GM23248 (cell line): Measurements from ENCODE around the gene SMIM28. TPM values are rescaled to one million over a fixed set of nuclear protein-coding genes. Genes with fewer than 3 reads are reported as not detected.

Experiments
- DNase-seq: peaks from one replicate; pipeline ENCODE4 v3.0.0-alpha.2; 2015
- H2AFZ ChIP-seq: fragments of 200-600 bp; sonication (generic); 2 replicates; pipeline ENCODE4 v1.6.1; 2016; ENCODE audit warnings: antibody characterized with exemption
- H3F3A ChIP-seq: fragments of 200-600 bp; sonication (generic); 2 replicates; pipeline ENCODE4 v1.6.1; 2016; ENCODE audit warnings: mild to moderate bottlenecking, antibody characterized with exemption, mixed run types; ENCODE audit not compliant: insufficient read depth
- H3K27ac ChIP-seq: fragments of 200-600 bp; sonication (generic); 2 replicates; pipeline ENCODE4 v1.5.1; 2016; ENCODE audit warnings: mild to moderate bottlenecking
- H3K27me3 ChIP-seq: fragments of 200-600 bp; sonication (generic); replicated peaks from 2 replicates; pipeline ENCODE4 v1.6.1; 2016; ENCODE audit warnings: mild to moderate bottlenecking; ENCODE audit not compliant: insufficient read depth
- H3K36me3 ChIP-seq: fragments of 200-600 bp; sonication (generic); 2 replicates; pipeline ENCODE4 v1.6.1; 2016; ENCODE audit warnings: low read depth, mild to moderate bottlenecking
- H3K4me1 ChIP-seq: fragments of 200-600 bp; sonication (generic); 2 replicates; pipeline ENCODE4 v1.6.1; 2016; ENCODE audit warnings: mild to moderate bottlenecking; ENCODE audit not compliant: insufficient read depth
- H3K4me2 ChIP-seq: fragments of 200-600 bp; sonication (generic); one replicate; pipeline ENCODE4 v1.6.1; 2016; ENCODE audit warnings: mild to moderate bottlenecking; ENCODE audit not compliant: unreplicated experiment
- H3K4me3 ChIP-seq: fragments of 200-600 bp; sonication (generic); 2 replicates; pipeline ENCODE4 v1.5.1; 2016; ENCODE audit warnings: mild to moderate bottlenecking
- H3K79me2 ChIP-seq: fragments of 200-600 bp; sonication (generic); 2 replicates; pipeline ENCODE4 v1.6.1; 2016; ENCODE audit warnings: mild to moderate bottlenecking; ENCODE audit not compliant: insufficient read depth
- H3K9ac ChIP-seq: fragments of 200-600 bp; sonication (generic); 2 replicates; pipeline ENCODE4 v1.6.1; 2016; ENCODE audit warnings: mild to moderate bottlenecking
- H3K9me2 ChIP-seq: fragments of 200-600 bp; sonication (generic); 2 replicates; pipeline ENCODE4 v1.6.1; 2016; ENCODE audit warnings: mixed run types, mild to moderate bottlenecking, moderate library complexity; ENCODE audit not compliant: insufficient read depth
- H3K9me3 ChIP-seq: fragments of 200-600 bp; sonication (generic); one replicate; pipeline ENCODE4 v1.6.1; 2017; ENCODE audit warnings: low read depth
- H4K20me1 ChIP-seq: fragments of 200-600 bp; sonication (generic); 2 replicates; pipeline ENCODE4 v1.6.0; 2016; ENCODE audit not compliant: insufficient read depth
- EZH2 ChIP-seq: fragments of 200-600 bp; sonication (generic); IDR thresholded peaks from 2 replicates; pipeline ENCODE4 v1.6.1; 2018; ENCODE audit warnings: antibody characterized with exemption, mild to moderate bottlenecking; ENCODE audit not compliant: insufficient read depth, poor library complexity, severe bottlenecking
- EZH2phosphoT487 ChIP-seq: fragments of 200-600 bp; sonication (generic); IDR thresholded peaks from 2 replicates; pipeline ENCODE4 v1.6.1; 2018; ENCODE audit warnings: antibody characterized with exemption, moderate library complexity, mild to moderate bottlenecking, low read depth; ENCODE audit not compliant: insufficient read depth
- WGBS, 2 experiments: methylation state at CpG; one replicate each; pipeline ENCODE4 v1.1.6; 2015 to 2017; ENCODE audit warnings: low lambda C conversion rate in 2 of 2, low coverage in 1 of 2; ENCODE audit errors: missing lambda C conversion rate in 2 of 2; 5-methylcytosine and 5-hydroxymethylcytosine counted together
- in situ Hi-C: fragments of 300-500 bp; cut with MboI; formaldehyde crosslinking; loops from 2 replicates; pipeline ENCODE4 v1.15.0; 2020
- polyA plus RNA-seq: library from polyadenylated mRNA; unstranded; fragments of >200 nt; fragmentation: Nextera tagmentation; extraction: Ambion mirVana; gene quantifications from 2 replicates; pipeline ENCODE4 v1.2.1, GENCODE V29; 2016
- total RNA-seq: library from RNA; depleted of rRNA; stranded (reverse); fragments of >200 nt; shearing (Covaris generic); gene quantifications from 2 replicates; pipeline ENCODE4 v1.2.3, GENCODE V29; 2014

SMIM28 gene
- total and polyA plus RNA-seq, 2 experiments from 2014 or later: not detected

GRCh38 chr6:138410048-138410735 lies 32.5 kb downstream of the SMIM28 start:
- WGBS, 2 experiments: 61 to 64% methylated on average over 8 of the region's 8 CpGs
- Histone ChIP-seq H3K27me3 (no peaks in the 10 kb centered on the region), H3K4me3 (no peak overlapping the region), H3F3A (peaks cover 22% of the 10 kb centered on the region), H3K9me2 (no peaks in the 10 kb centered on the region), H3K79me2 (no peaks in the 10 kb centered on the region), H3K4me1 (peaks cover 26% of the 10 kb centered on the region), H3K27ac (peak overlapping the region; percentile 24), H2AFZ (no peak overlapping the region), H3K9me3 (no peaks in the 10 kb centered on the region), H3K9ac (no peak overlapping the region), H3K4me2 (peak overlapping the region; percentile 48), H4K20me1 (no peaks in the 10 kb centered on the region), H3K36me3 (peaks cover 31% of the 10 kb centered on the region; the same call in 1 of the 2 replicates)
- peak; percentile 68 for DNase-seq
- in situ Hi-C loops: no loop called here
- TF ChIP-seq EZH2phosphoT487 (no peak), EZH2 (no peak)

- no peak overlapping the region for H2AFZ ChIP-seq
- 84 to 85% methylated on average over 6 of the region's 6 CpGs for WGBS, 2 experiments
- in situ Hi-C loops: no loop called here
- H3K27me3 ChIP-seq: no peaks in the 10 kb centered on the region
- no peaks in the 10 kb centered on the region for H4K20me1 ChIP-seq
- peak; percentile 85 for DNase-seq
- H3K4me2 ChIP-seq: peak overlapping the region; percentile 48
- no peaks in the 10 kb centered on the region for H3K9me2 ChIP-seq
- peaks cover 24% of the 10 kb centered on the region for H3K4me1 ChIP-seq
- TF ChIP-seq EZH2: no peak
- H3K4me3 ChIP-seq: no peak overlapping the region
- peaks cover 22% of the 10 kb centered on the region for H3F3A ChIP-seq
- H3K36me3 ChIP-seq: peaks cover 27% of the 10 kb centered on the region; the same call in 1 of the 2 replicates
- H3K9me3 ChIP-seq: no peaks in the 10 kb centered on the region
- no peaks in the 10 kb centered on the region for H3K79me2 ChIP-seq
- H3K27ac ChIP-seq: peak overlapping the region; percentile 24
- H3K9ac ChIP-seq: no peak overlapping the region
These were observed 33.5 kb downstream of the SMIM28 start for GRCh38 chr6:138410972-138411880.

- no peaks in the 10 kb centered on the region for H3K27me3 ChIP-seq
- H3K79me2 ChIP-seq: no peaks in the 10 kb centered on the region
- H3K4me1 ChIP-seq: peaks cover 17% of the 10 kb centered on the region
- no peak for TF ChIP-seq EZH2
- TF ChIP-seq EZH2phosphoT487: no peak
- H3K36me3 ChIP-seq: peaks cover 23% of the 10 kb centered on the region; the same call in 1 of the 2 replicates
- no peak overlapping the region for H3K4me3 ChIP-seq
- DNase-seq: no peak
- H3K9me3 ChIP-seq: no peaks in the 10 kb centered on the region
- H4K20me1 ChIP-seq: no peaks in the 10 kb centered on the region
- in situ Hi-C loops: no loop called here
- H3K9me2 ChIP-seq: no peaks in the 10 kb centered on the region
- no peak overlapping the region for H2AFZ ChIP-seq
- no peak overlapping the region for H3K27ac ChIP-seq
- no peak overlapping the region for H3K4me2 ChIP-seq
- H3K9ac ChIP-seq: no peak overlapping the region
- 82 to 86% methylated on average over 5 of the region's 5 CpGs for WGBS, 2 experiments
- peaks cover 11% of the 10 kb centered on the region for H3F3A ChIP-seq
These were observed 37.4 kb downstream of the SMIM28 start for GRCh38 chr6:138415125-138415524.

GRCh38 chr6:138416206-138416605 lies 38.5 kb downstream of the SMIM28 start:
- WGBS, 2 experiments: 93% methylated on average over 4 of the region's 4 CpGs
- no peak for DNase-seq

More at GRCh38 chr6:138416206-138416605, 38.5 kb downstream of the SMIM28 start:
- Histone ChIP-seq H3K9me3 (no peaks in the 10 kb centered on the region), H3F3A (0 out of 2 replicates have a peak, but pooled peaks cover under 1% of the 10 kb centered on the region), H3K36me3 (peaks cover 23% of the 10 kb centered on the region; the same call in 1 of the 2 replicates), H4K20me1 (no peaks in the 10 kb centered on the region), H3K4me3 (no peak overlapping the region), H3K27me3 (no peaks in the 10 kb centered on the region), H3K27ac (no peak overlapping the region), H3K79me2 (no peaks in the 10 kb centered on the region), H2AFZ (no peak overlapping the region), H3K4me1 (peaks cover 6% of the 10 kb centered on the region), H3K9ac (no peak overlapping the region), H3K9me2 (no peaks in the 10 kb centered on the region), H3K4me2 (no peak overlapping the region)
- in situ Hi-C loops: no loop called here
- no peak for TF ChIP-seq EZH2
- no peak for TF ChIP-seq EZH2phosphoT487
